Loucy (cell line): ENCODE results near the gene IL21R.

Source experiments
- CTCF ChIP-seq: fragments of 200-600 bp; sonication (generic); conservative IDR thresholded peaks from 2 replicates; pipeline ENCODE4 v1.5.1; 2014; ENCODE audit warnings: mild to moderate bottlenecking, antibody characterized with exemption, low read length
- EZH2phosphoT487 ChIP-seq: fragments of 200-600 bp; IDR thresholded peaks from 2 replicates; pipeline ENCODE4 v1.6.1; 2018; ENCODE audit warnings: antibody characterized with exemption, mild to moderate bottlenecking, moderate library complexity, borderline replicate concordance

- TF ChIP-seq CTCF (no peak), EZH2phosphoT487 (no peak)
These were observed 51.5 kb downstream of the IL21R start for GRCh38 chr16:27453494-27453825.
